ENCODE data around the gene HOXB5. TPM values are rescaled to one million over a fixed set of nuclear protein-coding genes. Genes with fewer than 3 reads are reported as not detected.
A peak's percentile ranks its signal among the peaks of the same experiment; 100 is the strongest.

The HOXB5 gene
- polyA plus RNA-seq, 2 donors: 0.09 to 0.10 TPM

GRCh38 chr17:48610282-48611211, 17.0 kb upstream of the HOXB5 start, which contains the start of gene HOXB7:
TSS of gene HOXB7 (minus strand) at chr17:48611017. CDS start at chr17:48610918, 99 bp downstream.
- H3K27ac ChIP-seq (ENCODE audit: low read depth in 2 of 2, low read length in 1 of 2): no peak within 1 kb of the TSS
- peak within 1 kb of the TSS; percentile 41 to 56 for H3K4me3 ChIP-seq (ENCODE audit: low read depth in 1 of 2, low read length in 2 of 2)
- no peaks in the 10 kb centered on the region for H3K36me3 ChIP-seq (ENCODE audit: control insufficient read depth in 2 of 2, insufficient read depth in 2 of 2, low read length in 1 of 2)
- peaks cover 6 to 11% of the 10 kb centered on the region in 2 donors for H3K4me1 ChIP-seq (ENCODE audit: control insufficient read depth in 2 of 2, insufficient read depth in 2 of 2, low read length in 1 of 2)
- H3K27me3 ChIP-seq (ENCODE audit: control insufficient read depth in 1 of 2, insufficient read depth in 2 of 2, low read length in 2 of 2): peaks cover 6 to 47% of the 10 kb centered on the region in 2 donors
- H3K9me3 ChIP-seq (ENCODE audit: control insufficient read depth in 2 of 2, insufficient read depth in 1 of 2, low read depth in 1 of 2, low read length in 1 of 2): no peaks in the 10 kb centered on the region
- 1 to 2% methylated on average over 79 of the region's 79 CpGs for WGBS, 2 donors

GRCh38 chr17:48609759-48610281, 16.2 kb upstream of the HOXB5 start:
- Histone ChIP-seq H3K27ac (ENCODE audit: low read depth in 2 of 2, low read length in 1 of 2) (no peak overlapping the region), H3K9me3 (ENCODE audit: control insufficient read depth in 2 of 2, insufficient read depth in 1 of 2, low read depth in 1 of 2, low read length in 1 of 2) (no peaks in the 10 kb centered on the region), H3K4me1 (ENCODE audit: control insufficient read depth in 2 of 2, insufficient read depth in 2 of 2, low read length in 1 of 2) (peaks cover 6 to 11% of the 10 kb centered on the region in 2 donors), H3K27me3 (ENCODE audit: control insufficient read depth in 1 of 2, insufficient read depth in 2 of 2, low read length in 2 of 2) (peaks cover 9 to 48% of the 10 kb centered on the region in 2 donors), H3K36me3 (ENCODE audit: control insufficient read depth in 2 of 2, insufficient read depth in 2 of 2, low read length in 1 of 2) (no peaks in the 10 kb centered on the region), H3K4me3 (ENCODE audit: low read depth in 1 of 2, low read length in 2 of 2) (peak overlapping the region in 1 of 2 donors; percentile 56)
- WGBS, 2 donors: 9 to 11% methylated on average over 15 of the region's 15 CpGs

- H3K36me3 ChIP-seq (ENCODE audit: control insufficient read depth in 2 of 2, insufficient read depth in 2 of 2, low read length in 1 of 2): no peaks in the 10 kb centered on the region
Measured at GRCh38 chr17:48609033-48609432, 15.5 kb upstream of the HOXB5 start.

GRCh38 chr17:48608494-48608834, 14.9 kb upstream of the HOXB5 start:
- Histone ChIP-seq H3K27ac (ENCODE audit: low read depth in 2 of 2, low read length in 1 of 2) (no peak overlapping the region), H3K4me3 (ENCODE audit: low read depth in 1 of 2, low read length in 2 of 2) (no peak overlapping the region), H3K4me1 (ENCODE audit: control insufficient read depth in 2 of 2, insufficient read depth in 2 of 2, low read length in 1 of 2) (peaks cover 2 to 7% of the 10 kb centered on the region in 2 donors), H3K9me3 (ENCODE audit: control insufficient read depth in 2 of 2, insufficient read depth in 1 of 2, low read depth in 1 of 2, low read length in 1 of 2) (no peaks in the 10 kb centered on the region), H3K27me3 (ENCODE audit: control insufficient read depth in 1 of 2, insufficient read depth in 2 of 2, low read length in 2 of 2) (peaks cover 3 to 44% of the 10 kb centered on the region in 2 donors), H3K36me3 (ENCODE audit: control insufficient read depth in 2 of 2, insufficient read depth in 2 of 2, low read length in 1 of 2) (no peaks in the 10 kb centered on the region)
- 95 to 97% methylated on average over 1 of the region's 1 CpG for WGBS, 2 donors

More at GRCh38 chr17:48609033-48609432, 15.5 kb upstream of the HOXB5 start:
- Histone ChIP-seq H3K9me3 (ENCODE audit: control insufficient read depth in 2 of 2, insufficient read depth in 1 of 2, low read depth in 1 of 2, low read length in 1 of 2) (no peaks in the 10 kb centered on the region), H3K4me1 (ENCODE audit: control insufficient read depth in 2 of 2, insufficient read depth in 2 of 2, low read length in 1 of 2) (peaks cover 2 to 8% of the 10 kb centered on the region in 2 donors), H3K27me3 (ENCODE audit: control insufficient read depth in 1 of 2, insufficient read depth in 2 of 2, low read length in 2 of 2) (peaks cover 3 to 47% of the 10 kb centered on the region in 2 donors), H3K4me3 (ENCODE audit: low read depth in 1 of 2, low read length in 2 of 2) (no peak overlapping the region), H3K27ac (ENCODE audit: low read depth in 2 of 2, low read length in 1 of 2) (no peak overlapping the region)

GRCh38 chr17:48606892-48607614, 13.5 kb upstream of the HOXB5 start:
- 47 to 52% methylated on average over 9 of the region's 9 CpGs for WGBS, 2 donors
- Histone ChIP-seq H3K36me3 (ENCODE audit: control insufficient read depth in 2 of 2, insufficient read depth in 2 of 2, low read length in 1 of 2) (no peaks in the 10 kb centered on the region), H3K27ac (ENCODE audit: low read depth in 2 of 2, low read length in 1 of 2) (no peak overlapping the region), H3K27me3 (ENCODE audit: control insufficient read depth in 1 of 2, insufficient read depth in 2 of 2, low read length in 2 of 2) (peaks cover 3 to 38% of the 10 kb centered on the region in 2 donors), H3K4me1 (ENCODE audit: control insufficient read depth in 2 of 2, insufficient read depth in 2 of 2, low read length in 1 of 2) (peaks cover 2 to 7% of the 10 kb centered on the region in 2 donors), H3K9me3 (ENCODE audit: control insufficient read depth in 2 of 2, insufficient read depth in 1 of 2, low read depth in 1 of 2, low read length in 1 of 2) (no peaks in the 10 kb centered on the region), H3K4me3 (ENCODE audit: low read depth in 1 of 2, low read length in 2 of 2) (no peak overlapping the region)

- Histone ChIP-seq H3K27me3 (ENCODE audit: control insufficient read depth in 1 of 2, insufficient read depth in 2 of 2, low read length in 2 of 2) (peaks cover 3 to 39% of the 10 kb centered on the region in 2 donors), H3K9me3 (ENCODE audit: control insufficient read depth in 2 of 2, insufficient read depth in 1 of 2, low read depth in 1 of 2, low read length in 1 of 2) (no peaks in the 10 kb centered on the region), H3K36me3 (ENCODE audit: control insufficient read depth in 2 of 2, insufficient read depth in 2 of 2, low read length in 1 of 2) (no peaks in the 10 kb centered on the region), H3K27ac (ENCODE audit: low read depth in 2 of 2, low read length in 1 of 2) (no peak overlapping the region), H3K4me1 (ENCODE audit: control insufficient read depth in 2 of 2, insufficient read depth in 2 of 2, low read length in 1 of 2) (peaks cover 2 to 7% of the 10 kb centered on the region in 2 donors), H3K4me3 (ENCODE audit: low read depth in 1 of 2, low read length in 2 of 2) (no peak overlapping the region)
- 42 to 48% methylated on average over 41 of the region's 41 CpGs for WGBS, 2 donors
Measured at GRCh38 chr17:48605991-48606891, 12.7 kb upstream of the HOXB5 start.

GRCh38 chr17:48605409-48605919, 11.9 kb upstream of the HOXB5 start:
- 30 to 31% methylated on average over 10 of the region's 10 CpGs for WGBS, 2 donors
- no peaks in the 10 kb centered on the region for H3K36me3 ChIP-seq (ENCODE audit: control insufficient read depth in 2 of 2, insufficient read depth in 2 of 2, low read length in 1 of 2)
- H3K9me3 ChIP-seq (ENCODE audit: control insufficient read depth in 2 of 2, insufficient read depth in 1 of 2, low read depth in 1 of 2, low read length in 1 of 2): no peaks in the 10 kb centered on the region
- H3K4me3 ChIP-seq (ENCODE audit: low read depth in 1 of 2, low read length in 2 of 2): no peak overlapping the region
- peaks cover 3 to 33% of the 10 kb centered on the region in 2 donors for H3K27me3 ChIP-seq (ENCODE audit: control insufficient read depth in 1 of 2, insufficient read depth in 2 of 2, low read length in 2 of 2)
- no peak overlapping the region for H3K27ac ChIP-seq (ENCODE audit: low read depth in 2 of 2, low read length in 1 of 2)
- peaks cover 2 to 4% of the 10 kb centered on the region in 2 donors for H3K4me1 ChIP-seq (ENCODE audit: control insufficient read depth in 2 of 2, insufficient read depth in 2 of 2, low read length in 1 of 2)

GRCh38 chr17:48604770-48605329, 11.3 kb upstream of the HOXB5 start, which contains the start of gene HOXB6:
TSS of gene HOXB6 (minus strand) at chr17:48604986. CDS start at chr17:48598150, 6,836 bp downstream.
- 27 to 31% methylated on average over 16 of the region's 16 CpGs for WGBS, 2 donors
- H3K36me3 ChIP-seq (ENCODE audit: control insufficient read depth in 2 of 2, insufficient read depth in 2 of 2, low read length in 1 of 2): no peaks in the 10 kb centered on the region
- H3K27ac ChIP-seq (ENCODE audit: low read depth in 2 of 2, low read length in 1 of 2): no peak within 1 kb of the TSS
- H3K27me3 ChIP-seq (ENCODE audit: control insufficient read depth in 1 of 2, insufficient read depth in 2 of 2, low read length in 2 of 2): peaks cover 3 to 29% of the 10 kb centered on the region in 2 donors
- peaks cover 0 to 2% of the 10 kb centered on the region in 2 donors for H3K4me1 ChIP-seq (ENCODE audit: control insufficient read depth in 2 of 2, insufficient read depth in 2 of 2, low read length in 1 of 2)
- H3K4me3 ChIP-seq (ENCODE audit: low read depth in 1 of 2, low read length in 2 of 2): no peak within 1 kb of the TSS
- H3K9me3 ChIP-seq (ENCODE audit: control insufficient read depth in 2 of 2, insufficient read depth in 1 of 2, low read depth in 1 of 2, low read length in 1 of 2): no peaks in the 10 kb centered on the region
